Ascending aorta (tissue), 2 donors: ENCODE measurements around the gene MRPS31. TPM values are rescaled to one million over a fixed set of nuclear protein-coding genes. Genes with fewer than 3 reads are reported as not detected.

Experiments used
- DNase-seq, 2 donors: peaks; one replicate each; pipeline ENCODE4 v3.0.0-alpha.2; 2019; ENCODE audit warnings: low spot score in 2 of 2
- H3K27ac ChIP-seq, 2 donors: fragments of 200-600 bp; sonication (generic); one replicate each; pipeline ENCODE4 v1.5.1; 2016 to 2017; ENCODE audit warnings: mild to moderate bottlenecking in 1 of 2
- H3K27me3 ChIP-seq: fragments of 200-600 bp; sonication (generic); one replicate; pipeline ENCODE4 v1.5.1; 2017
- H3K36me3 ChIP-seq, 2 donors: fragments of 200-600 bp; sonication (generic); one replicate each; pipeline ENCODE4 v1.5.1; 2016
- H3K4me1 ChIP-seq, 2 donors: fragments of 200-600 bp; sonication (generic); one replicate each; pipeline ENCODE4 v1.5.1; 2016 to 2017; ENCODE audit warnings: mild to moderate bottlenecking in 1 of 2
- H3K4me3 ChIP-seq, 2 donors: fragments of 200-600 bp; sonication (generic); one replicate each; pipeline ENCODE4 v1.5.1; 2016 to 2017; ENCODE audit warnings: mild to moderate bottlenecking in 1 of 2
- H3K9me3 ChIP-seq, 2 donors: fragments of 200-600 bp; sonication (generic); one replicate each; pipeline ENCODE4 v1.5.1; 2016
- intact Hi-C: fragments of 100-400 bp; cut with DNase I; formaldehyde crosslinking; loops from one replicate; pipeline ENCODE4 v1.15.1; 2023
- total RNA-seq: library from RNA; depleted of rRNA; stranded (reverse); fragments of >200 nt; gene quantifications from one replicate; pipeline ENCODE4 v1.1.0, GENCODE V29; 2016
- TF ChIP-seq, protein P1 (sequence below), 3 experiments: fragments of 200-600 bp in 2 of 3; fragments of 450-650 bp in 1 of 3; sonication (generic) in 2 of 3; IDR thresholded peaks; one replicate each; pipeline ENCODE4 v1.5.1; 2016 to 2019; ENCODE audit warnings: antibody characterized with exemption in 3 of 3, mild to moderate bottlenecking in 1 of 3, moderate library complexity in 1 of 3

MRPS31 gene
- total RNA-seq, 1 donor from 2014 or later: 22.8 TPM

- intact Hi-C loops: no loop called here
- peaks cover 0 to 53% of the 10 kb centered on the region in 2 donors for H3K36me3 ChIP-seq
Observed at GRCh38 chr13:40812724-40813445, 41.9 kb upstream of the MRPS31 start.

DNA sequence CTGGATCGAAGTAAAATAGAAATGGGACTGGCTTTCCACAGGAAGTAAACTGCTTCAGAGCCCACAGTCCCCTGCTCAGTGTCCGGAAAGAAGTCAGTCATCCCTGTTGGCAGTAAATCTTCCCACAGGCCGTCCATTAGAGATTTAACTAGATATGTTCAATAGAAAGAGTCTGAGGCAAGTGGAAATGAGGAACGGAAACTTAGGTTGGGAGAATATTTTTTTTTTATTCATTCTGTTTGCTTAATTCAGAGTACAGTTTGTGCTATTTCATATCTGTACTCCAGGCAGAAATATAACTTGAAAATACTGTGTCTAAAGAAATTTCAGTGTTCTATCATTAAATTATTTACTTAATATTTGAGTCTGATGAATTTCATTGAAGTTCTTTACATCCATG, 41.1 kb upstream of the MRPS31 start:
- H3K36me3 ChIP-seq: peaks cover 0 to 57% of the 10 kb centered on the region in 2 donors
- TF ChIP-seq, protein P1, sequence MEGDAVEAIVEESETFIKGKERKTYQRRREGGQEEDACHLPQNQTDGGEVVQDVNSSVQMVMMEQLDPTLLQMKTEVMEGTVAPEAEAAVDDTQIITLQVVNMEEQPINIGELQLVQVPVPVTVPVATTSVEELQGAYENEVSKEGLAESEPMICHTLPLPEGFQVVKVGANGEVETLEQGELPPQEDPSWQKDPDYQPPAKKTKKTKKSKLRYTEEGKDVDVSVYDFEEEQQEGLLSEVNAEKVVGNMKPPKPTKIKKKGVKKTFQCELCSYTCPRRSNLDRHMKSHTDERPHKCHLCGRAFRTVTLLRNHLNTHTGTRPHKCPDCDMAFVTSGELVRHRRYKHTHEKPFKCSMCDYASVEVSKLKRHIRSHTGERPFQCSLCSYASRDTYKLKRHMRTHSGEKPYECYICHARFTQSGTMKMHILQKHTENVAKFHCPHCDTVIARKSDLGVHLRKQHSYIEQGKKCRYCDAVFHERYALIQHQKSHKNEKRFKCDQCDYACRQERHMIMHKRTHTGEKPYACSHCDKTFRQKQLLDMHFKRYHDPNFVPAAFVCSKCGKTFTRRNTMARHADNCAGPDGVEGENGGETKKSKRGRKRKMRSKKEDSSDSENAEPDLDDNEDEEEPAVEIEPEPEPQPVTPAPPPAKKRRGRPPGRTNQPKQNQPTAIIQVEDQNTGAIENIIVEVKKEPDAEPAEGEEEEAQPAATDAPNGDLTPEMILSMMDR (IDR thresholded peaks at IDR 0.05): no peak
- intact Hi-C loops: no loop called here

More at GRCh38 chr13:40812724-40813445, 41.9 kb upstream of the MRPS31 start:
- H3K4me3 ChIP-seq: no peak overlapping the region
- DNase-seq: no peak
- TF ChIP-seq, protein P1 (IDR thresholded peaks at IDR 0.05): no peak
- H3K4me1 ChIP-seq: no peaks in the 10 kb centered on the region
- H3K27ac ChIP-seq: no peak overlapping the region
- no peaks in the 10 kb centered on the region for H3K27me3 ChIP-seq
- peaks cover 6 to 26% of the 10 kb centered on the region in 2 donors for H3K9me3 ChIP-seq

DNA sequence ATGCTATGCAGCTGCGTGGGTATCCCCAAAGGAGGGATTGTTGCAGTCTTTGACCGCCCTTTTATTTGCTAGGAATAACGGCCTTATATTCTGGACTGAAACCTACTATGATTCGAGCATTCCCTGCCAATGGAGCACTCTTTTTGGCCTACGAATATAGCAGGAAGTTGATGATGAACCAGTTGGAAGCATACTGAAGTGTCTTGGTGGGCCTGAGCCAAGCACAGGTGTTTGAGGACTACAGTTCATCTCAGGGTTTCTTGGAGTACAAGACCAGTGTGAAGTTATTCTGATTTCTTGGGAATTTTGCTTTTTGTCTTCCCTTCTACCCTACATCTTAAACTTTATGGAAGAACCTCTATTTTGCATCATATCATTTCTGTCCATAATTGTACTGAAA, 38.5 kb upstream of the MRPS31 start:
- H3K36me3 ChIP-seq: peaks cover 9 to 64% of the 10 kb centered on the region in 2 donors

More for the DNA sequence above, 41.1 kb upstream of the MRPS31 start:
- Histone ChIP-seq H3K9me3 (peaks cover 6 to 26% of the 10 kb centered on the region in 2 donors), H3K4me1 (no peaks in the 10 kb centered on the region), H3K27ac (no peak overlapping the region), H3K4me3 (no peak overlapping the region), H3K27me3 (no peaks in the 10 kb centered on the region)
- no peak for DNase-seq

GRCh38 chr13:40806241-40806640, 35.3 kb upstream of the MRPS31 start:
- Histone ChIP-seq H3K4me1 (no peaks in the 10 kb centered on the region), H3K27ac (no peak overlapping the region), H3K4me3 (no peak overlapping the region), H3K9me3 (no peaks in the 10 kb centered on the region), H3K36me3 (peaks cover 9 to 38% of the 10 kb centered on the region in 2 donors), H3K27me3 (no peaks in the 10 kb centered on the region)
- TF ChIP-seq, protein P1 (IDR thresholded peaks at IDR 0.05): no peak
- intact Hi-C loops: no loop called here
- DNase-seq: no peak

More for the DNA sequence above, 38.5 kb upstream of the MRPS31 start:
- no peak overlapping the region for H3K4me3 ChIP-seq
- H3K27me3 ChIP-seq: no peaks in the 10 kb centered on the region
- no peak for DNase-seq
- no peaks in the 10 kb centered on the region for H3K4me1 ChIP-seq
- H3K9me3 ChIP-seq: peaks cover 0 to 3% of the 10 kb centered on the region in 2 donors
- TF ChIP-seq, protein P1 (IDR thresholded peaks at IDR 0.05): no peak
- H3K27ac ChIP-seq: no peak overlapping the region
- intact Hi-C loops: no loop called here

GRCh38 chr13:40803316-40803715, 32.3 kb upstream of the MRPS31 start:
- no peak overlapping the region for H3K4me3 ChIP-seq
- no peaks in the 10 kb centered on the region for H3K9me3 ChIP-seq
- no peaks in the 10 kb centered on the region for H3K27me3 ChIP-seq
- TF ChIP-seq, protein P1 (IDR thresholded peaks at IDR 0.05): no peak
- peaks cover 17 to 30% of the 10 kb centered on the region in 2 donors for H3K36me3 ChIP-seq
- no peak for DNase-seq
- intact Hi-C loops: no loop called here
- H3K27ac ChIP-seq: no peak overlapping the region
- H3K4me1 ChIP-seq: no peaks in the 10 kb centered on the region
